ENCODE measurements around the gene TRIO.

The TRIO gene

GRCh38 chr5:14266686-14267085, 123.5 kb downstream of the TRIO start:
- Mint-ChIP-seq H3K4me1 (peaks cover 16% of the 10 kb centered on the region), H3K4me3 (no peak overlapping the region), H3K27ac (no peak overlapping the region), H3K27me3 (peaks cover 62% of the 10 kb centered on the region), H3K9me3 (no peaks in the 10 kb centered on the region)
- ATAC-seq (no peak), DNase-seq (no peak)

- no peak for ATAC-seq
- Mint-ChIP-seq H3K4me1 (peaks cover 16% of the 10 kb centered on the region), H3K4me3 (no peak overlapping the region)
Measured at GRCh38 chr5:14267166-14267838, 124.2 kb downstream of the TRIO start.

DNA sequence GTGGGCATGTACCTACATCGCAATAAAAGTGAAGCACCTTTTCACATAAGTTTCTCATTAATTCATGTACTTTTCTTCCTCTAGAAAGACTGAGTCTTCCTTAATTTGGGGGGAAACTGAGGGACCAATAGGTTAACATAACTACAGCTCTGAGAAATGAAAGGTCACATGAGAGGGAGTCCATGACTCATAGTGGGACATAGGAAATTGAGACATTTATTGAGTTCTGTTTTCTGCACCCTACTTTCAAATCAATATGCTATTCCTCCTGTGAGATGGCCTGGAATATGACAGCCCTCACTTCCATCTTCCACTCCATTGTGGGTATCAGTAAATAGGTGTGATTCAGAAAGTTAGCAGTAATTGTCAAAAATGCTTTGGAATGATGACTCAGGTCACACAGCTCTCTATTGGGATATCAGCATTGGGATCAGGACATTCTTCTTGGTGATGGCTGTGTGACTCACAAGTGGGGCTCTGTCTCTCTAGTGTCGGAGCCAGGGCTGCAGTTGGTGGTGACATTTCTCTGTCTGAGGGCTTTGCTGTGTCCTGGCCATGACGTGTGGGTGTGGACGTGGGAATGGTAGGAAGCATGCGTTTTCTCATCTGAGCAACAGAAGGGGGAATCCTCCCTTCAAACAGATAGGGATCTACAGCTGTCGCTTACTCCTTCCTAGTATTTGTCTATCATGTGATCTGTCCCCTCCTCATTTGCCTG, 125.0 kb downstream of the TRIO start:
- peaks cover 16% of the 10 kb centered on the region for H3K4me1 Mint-ChIP-seq
- no peak for ATAC-seq
- H3K4me3 Mint-ChIP-seq: no peak overlapping the region
- peaks cover 47% of the 10 kb centered on the region for H3K27me3 Mint-ChIP-seq
- H3K27ac Mint-ChIP-seq: no peak overlapping the region
- no peaks in the 10 kb centered on the region for H3K9me3 Mint-ChIP-seq
- DNase-seq: no peak

More at GRCh38 chr5:14267166-14267838, 124.2 kb downstream of the TRIO start:
- Mint-ChIP-seq H3K9me3 (no peaks in the 10 kb centered on the region), H3K27me3 (peaks cover 56% of the 10 kb centered on the region), H3K27ac (no peak overlapping the region)
- DNase-seq: no peak

DNA sequence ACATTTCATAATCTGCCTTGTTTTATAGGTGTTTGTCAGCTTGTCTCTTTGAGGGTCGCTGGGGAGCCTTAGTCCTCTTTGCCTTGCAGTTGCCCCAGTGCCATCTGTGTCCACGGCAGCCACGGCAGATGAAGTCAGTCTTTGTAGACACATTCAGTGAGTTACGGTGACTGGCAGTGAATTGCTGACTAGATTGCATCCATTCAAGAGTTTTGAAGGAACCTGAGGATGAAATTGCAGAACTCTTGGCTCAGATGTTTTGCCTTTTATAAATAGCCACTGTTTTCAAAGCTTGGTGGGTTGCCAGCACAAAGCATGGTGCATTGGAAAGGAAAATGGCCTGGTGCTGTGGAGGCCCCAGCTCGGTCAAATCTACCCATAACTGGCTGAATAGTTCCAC, 125.6 kb downstream of the TRIO start:
- DNase-seq (no peak), ATAC-seq (no peak)
- Mint-ChIP-seq H3K4me3 (no peak overlapping the region), H3K27me3 (peaks cover 41% of the 10 kb centered on the region), H3K4me1 (peaks cover 16% of the 10 kb centered on the region), H3K27ac (no peak overlapping the region), H3K9me3 (no peaks in the 10 kb centered on the region)

GRCh38 chr5:14269395-14269794, 126.3 kb downstream of the TRIO start:
- ATAC-seq: no peak

GRCh38 chr5:14270209-14270702, 127.1 kb downstream of the TRIO start:
- H3K9me3 Mint-ChIP-seq: no peaks in the 10 kb centered on the region
- peaks cover 41% of the 10 kb centered on the region for H3K27me3 Mint-ChIP-seq
- H3K4me3 Mint-ChIP-seq: no peak overlapping the region
- H3K27ac Mint-ChIP-seq: peak overlapping the region in 1 of 2 donors; percentile 48
- H3K4me1 Mint-ChIP-seq: peaks cover 9% of the 10 kb centered on the region
- DNase-seq (peak in 1 of 2 donors; percentile 10), ATAC-seq (no peak)

More at GRCh38 chr5:14269395-14269794, 126.3 kb downstream of the TRIO start:
- H3K9me3 Mint-ChIP-seq: no peaks in the 10 kb centered on the region
- peaks cover 15% of the 10 kb centered on the region for H3K4me1 Mint-ChIP-seq
- peaks cover 41% of the 10 kb centered on the region for H3K27me3 Mint-ChIP-seq
- no peak overlapping the region for H3K4me3 Mint-ChIP-seq
- DNase-seq: no peak
- H3K27ac Mint-ChIP-seq: no peak overlapping the region

GRCh38 chr5:14272548-14273205, 129.5 kb downstream of the TRIO start:
- ATAC-seq (no peak), DNase-seq (no peak)
- H3K27ac Mint-ChIP-seq: no peak overlapping the region
- H3K4me1 Mint-ChIP-seq: peaks cover 9% of the 10 kb centered on the region
- H3K9me3 Mint-ChIP-seq: no peaks in the 10 kb centered on the region
- peaks cover 30% of the 10 kb centered on the region for H3K27me3 Mint-ChIP-seq
- H3K4me3 Mint-ChIP-seq: no peak overlapping the region

DNA sequence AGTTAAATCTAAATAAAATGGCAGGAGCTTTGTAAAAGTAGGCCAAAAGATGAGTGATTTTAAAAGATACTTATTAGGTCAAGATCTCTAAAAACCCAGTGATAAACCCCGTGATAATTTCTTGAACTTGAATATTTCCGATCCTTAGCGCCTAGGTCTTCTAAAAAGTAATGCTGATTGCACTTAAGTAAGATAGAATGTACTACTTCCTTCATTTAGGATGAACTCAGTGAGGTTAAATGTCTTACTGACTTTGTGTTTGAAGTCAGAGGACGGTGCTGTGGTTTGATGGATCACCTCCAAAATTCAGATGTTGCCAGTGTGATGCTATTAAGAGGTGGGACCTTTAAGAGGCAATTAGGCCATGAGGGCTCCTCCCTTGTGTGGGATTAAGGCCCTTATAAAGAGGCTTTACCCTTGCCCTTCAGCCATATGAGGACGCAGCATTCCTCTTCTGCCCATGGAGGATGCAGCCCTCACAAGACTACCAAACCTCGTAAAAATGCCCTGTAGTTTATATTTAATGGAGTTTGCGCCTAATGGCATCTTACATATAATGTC, 130.1 kb downstream of the TRIO start:
- ATAC-seq: no peak
- peaks cover 30% of the 10 kb centered on the region for H3K27me3 Mint-ChIP-seq
- H3K27ac Mint-ChIP-seq: no peak overlapping the region
- no peaks in the 10 kb centered on the region for H3K9me3 Mint-ChIP-seq
- no peak overlapping the region for H3K4me3 Mint-ChIP-seq
- H3K4me1 Mint-ChIP-seq: peaks cover 4% of the 10 kb centered on the region
- DNase-seq: no peak

- ATAC-seq (no peak), DNase-seq (no peak)
- Mint-ChIP-seq H3K27me3 (peaks cover 16% of the 10 kb centered on the region), H3K9me3 (no peaks in the 10 kb centered on the region), H3K27ac (no peak overlapping the region), H3K4me3 (no peak overlapping the region), H3K4me1 (no peaks in the 10 kb centered on the region)
Measured at GRCh38 chr5:14276380-14276779, 133.2 kb downstream of the TRIO start.

DNA sequence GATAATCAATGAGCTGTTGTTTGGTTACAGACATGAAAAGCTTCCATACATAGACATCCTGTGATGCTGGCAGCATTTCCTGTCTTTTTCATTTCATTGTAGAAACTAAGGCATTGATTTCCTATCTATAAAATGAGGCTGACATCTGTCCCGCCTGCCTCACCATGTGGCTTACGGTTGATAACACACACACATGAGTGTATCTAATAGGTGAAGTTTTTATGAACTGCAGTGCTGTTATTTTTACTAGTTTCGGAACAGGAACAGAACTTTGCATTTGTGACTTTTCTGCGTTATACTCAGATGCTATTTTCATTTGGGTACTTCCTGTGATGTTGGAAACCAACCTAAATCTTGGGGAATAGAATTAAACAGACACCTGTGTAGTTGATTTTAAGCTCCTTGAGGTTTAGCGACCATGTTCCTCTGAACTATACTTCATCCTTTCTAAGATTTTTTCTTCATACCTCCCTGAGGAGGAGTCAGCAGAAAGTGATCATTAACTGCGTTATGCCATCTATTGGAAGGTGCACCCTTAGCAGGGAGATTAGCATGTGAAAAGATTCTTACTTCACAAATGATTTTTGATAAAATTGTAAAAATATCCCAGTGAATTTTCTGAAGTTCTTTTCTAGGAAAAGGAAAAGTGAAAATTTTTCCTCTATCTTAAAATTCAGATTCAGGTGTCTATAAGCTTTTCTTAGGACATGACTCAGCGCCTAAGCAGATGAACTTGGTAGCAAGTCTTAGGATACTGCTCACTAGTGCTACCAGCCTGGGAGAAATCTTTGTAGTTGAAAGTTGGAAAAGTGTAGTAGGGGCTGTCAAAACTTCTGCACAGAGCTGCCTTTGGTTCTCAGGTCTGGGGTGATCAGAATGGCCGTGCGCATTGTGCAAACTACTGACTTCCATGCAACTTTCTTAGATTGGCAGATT, 134.5 kb downstream of the TRIO start:
- Mint-ChIP-seq H3K27ac (no peak overlapping the region), H3K27me3 (peaks cover 16% of the 10 kb centered on the region), H3K9me3 (no peaks in the 10 kb centered on the region), H3K4me3 (no peak overlapping the region), H3K4me1 (no peaks in the 10 kb centered on the region)
- ATAC-seq (no peak), DNase-seq (no peak)

- Mint-ChIP-seq H3K4me1 (no peaks in the 10 kb centered on the region), H3K27ac (no peak overlapping the region), H3K9me3 (no peaks in the 10 kb centered on the region), H3K27me3 (peaks cover 16% of the 10 kb centered on the region), H3K4me3 (no peak overlapping the region)
- DNase-seq (no peak), ATAC-seq (no peak)
Measured at GRCh38 chr5:14280294-14280854, 137.2 kb downstream of the TRIO start.

DNA sequence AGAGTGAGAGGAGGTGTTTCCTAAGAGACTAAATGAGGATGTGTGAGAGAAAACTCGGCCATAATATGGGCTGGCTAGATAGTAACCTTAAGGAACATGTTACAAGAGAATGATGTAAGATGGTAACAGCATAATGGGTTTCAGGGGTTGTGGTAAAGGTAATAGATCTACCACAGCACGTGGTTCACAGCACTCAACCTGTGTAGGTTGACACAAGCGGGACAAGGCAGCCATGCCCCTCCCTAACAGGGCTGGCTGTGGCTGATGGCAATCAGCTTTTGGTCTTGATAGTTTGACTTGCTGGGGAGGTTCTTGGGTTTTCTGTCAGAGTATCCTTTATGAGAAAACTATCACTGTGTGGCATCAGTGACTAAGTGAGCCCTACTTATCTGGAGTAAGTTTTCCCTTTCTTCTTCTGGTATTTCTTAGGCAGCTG, 138.6 kb downstream of the TRIO start:
- no peak overlapping the region for H3K27ac Mint-ChIP-seq
- H3K4me3 Mint-ChIP-seq: no peak overlapping the region
- H3K27me3 Mint-ChIP-seq: peaks cover 8% of the 10 kb centered on the region
- peak; percentile 14 to 39 for DNase-seq
- no peaks in the 10 kb centered on the region for H3K4me1 Mint-ChIP-seq
- ATAC-seq: peak; percentile 94
- no peaks in the 10 kb centered on the region for H3K9me3 Mint-ChIP-seq

DNA sequence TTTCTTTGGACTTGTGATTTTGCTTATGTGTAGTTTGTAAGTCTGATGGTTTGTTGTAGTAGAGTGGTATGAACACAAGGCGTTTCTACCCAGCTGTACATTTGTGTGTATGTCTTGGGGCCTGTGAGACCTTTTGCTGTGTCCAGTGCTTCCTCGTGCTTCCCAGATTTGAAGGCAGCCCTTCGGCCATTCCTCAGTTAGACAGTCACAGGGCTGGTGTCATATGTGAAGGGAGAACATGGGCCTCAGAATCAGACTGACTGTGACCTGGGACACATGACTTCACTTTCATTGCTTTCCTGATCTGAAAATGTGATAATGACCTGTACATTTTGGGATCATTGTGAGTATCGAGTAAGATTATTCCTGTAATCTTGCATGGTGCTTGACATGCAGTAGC, 140.0 kb downstream of the TRIO start:
- Mint-ChIP-seq H3K27me3 (peaks cover 4% of the 10 kb centered on the region), H3K4me1 (no peaks in the 10 kb centered on the region), H3K4me3 (no peak overlapping the region), H3K27ac (no peak overlapping the region), H3K9me3 (no peaks in the 10 kb centered on the region)
- ATAC-seq (no peak), DNase-seq (no peak)

DNA sequence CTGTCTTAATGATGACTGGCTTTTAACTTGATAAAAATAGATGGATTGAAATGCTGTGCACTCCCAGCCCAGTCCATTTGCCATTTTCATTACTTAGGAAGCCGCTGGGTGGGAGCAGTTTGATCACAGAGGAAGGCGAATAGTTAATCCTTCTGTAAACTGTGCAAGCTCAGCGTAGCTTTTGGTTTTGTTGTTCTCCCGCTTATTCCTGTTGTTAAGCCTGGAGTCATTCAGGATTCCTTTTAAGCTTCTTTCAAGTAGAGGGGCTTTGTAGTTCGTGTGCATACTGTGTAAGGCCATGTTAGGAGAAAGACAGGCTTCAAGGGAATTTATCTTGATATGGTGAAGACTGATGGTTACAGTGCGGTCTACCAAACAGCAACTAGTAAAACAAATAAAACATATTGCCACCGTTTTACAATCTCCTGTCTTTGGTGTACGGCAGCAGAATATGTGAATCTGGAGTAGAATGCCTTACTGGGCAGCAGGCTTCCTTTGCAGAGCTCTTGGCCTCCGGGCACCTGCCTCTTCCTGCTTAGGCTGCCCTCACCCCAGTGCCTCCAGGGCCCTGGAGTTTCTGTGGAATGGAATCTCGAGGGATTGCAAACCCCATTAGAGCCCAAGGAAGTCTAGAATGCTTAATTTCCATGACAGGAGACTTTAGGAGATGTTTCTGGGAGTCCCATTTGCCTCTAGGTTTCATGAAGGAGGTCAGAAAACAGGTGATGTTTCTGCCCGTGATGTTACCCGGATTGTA, 141.4 kb downstream of the TRIO start:
- DNase-seq (no peak), ATAC-seq (no peak)
- no peaks in the 10 kb centered on the region for H3K9me3 Mint-ChIP-seq
- H3K27me3 Mint-ChIP-seq: no peaks in the 10 kb centered on the region
- H3K4me3 Mint-ChIP-seq: no peak overlapping the region
- no peaks in the 10 kb centered on the region for H3K4me1 Mint-ChIP-seq
- no peak overlapping the region for H3K27ac Mint-ChIP-seq

All from stimulated activated naive CD8-positive, alpha-beta T cell treated with anti-CD3 and anti-CD28 coated beads, Interleukin-15, amount 100 ng/mL, for 72 hours (primary cell).